HuH-7.5 (cell line): ENCODE results near the gene MTA3.

Experiments used
- DNase-seq: peaks from one replicate; pipeline ENCODE4 v3.0.0; 2011; ENCODE audit warnings: low spot score

The MTA3 gene

DNA sequence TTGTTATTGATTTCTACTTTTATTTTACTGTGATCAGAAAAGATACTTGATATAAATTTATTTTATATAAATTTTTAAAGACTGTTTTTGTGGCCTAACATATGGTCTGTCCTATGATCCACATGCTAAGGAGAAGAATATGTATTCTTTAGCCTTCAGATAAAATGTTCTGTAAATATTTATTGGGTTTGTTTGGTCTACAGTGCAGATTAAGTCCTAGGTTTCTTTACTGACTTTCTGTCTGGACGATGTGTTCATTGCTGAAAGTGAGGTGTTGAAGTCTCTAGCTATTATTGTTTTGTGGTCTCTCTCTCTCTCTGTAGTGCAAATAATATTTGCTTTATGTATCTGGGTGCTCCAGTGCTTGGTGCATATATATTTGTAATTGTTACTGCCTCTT lies 165.4 kb downstream of the MTA3 start:
- DNase-seq: no peak

- no peak for DNase-seq
Observed at GRCh38 chr2:42736598-42737322, 168.3 kb downstream of the MTA3 start.

GRCh38 chr2:42741140-42741539 lies 172.7 kb downstream of the MTA3 start:
- no peak for DNase-seq

GRCh38 chr2:42742740-42743658 lies 174.6 kb downstream of the MTA3 start:
- DNase-seq: no peak

GRCh38 chr2:42743659-42743990 lies 175.2 kb downstream of the MTA3 start:
- DNase-seq: no peak

- DNase-seq: no peak
Observed at GRCh38 chr2:42744545-42745082, 176.2 kb downstream of the MTA3 start.

GRCh38 chr2:42747422-42747821 lies 179.0 kb downstream of the MTA3 start:
- no peak for DNase-seq

- no peak for DNase-seq
Observed at GRCh38 chr2:42748840-42749239, 180.4 kb downstream of the MTA3 start.

DNA sequence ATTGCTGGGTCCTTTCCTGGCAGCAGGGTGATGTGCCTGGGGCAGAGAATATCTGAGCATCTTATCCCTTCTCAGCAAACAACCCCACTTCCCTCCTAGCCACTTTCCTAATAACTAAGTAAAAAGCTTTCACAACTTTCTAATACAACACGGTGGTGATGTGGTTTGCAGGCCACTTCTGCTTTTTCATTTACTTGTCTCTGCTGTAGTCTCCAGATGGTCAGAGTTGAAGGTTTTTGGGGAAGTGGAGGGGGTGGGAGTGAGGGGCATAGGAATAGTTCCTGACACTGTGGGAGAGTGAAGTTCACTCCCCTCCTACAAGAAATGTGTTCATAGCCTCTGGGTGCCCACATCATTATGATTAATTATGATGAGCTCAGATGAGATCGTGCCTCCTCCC lies 183.9 kb downstream of the MTA3 start:
- no peak for DNase-seq

- DNase-seq: no peak
Observed at GRCh38 chr2:42752816-42753813, 184.7 kb downstream of the MTA3 start.

- DNase-seq: no peak
Observed at GRCh38 chr2:42754021-42754775, 185.8 kb downstream of the MTA3 start.

DNA sequence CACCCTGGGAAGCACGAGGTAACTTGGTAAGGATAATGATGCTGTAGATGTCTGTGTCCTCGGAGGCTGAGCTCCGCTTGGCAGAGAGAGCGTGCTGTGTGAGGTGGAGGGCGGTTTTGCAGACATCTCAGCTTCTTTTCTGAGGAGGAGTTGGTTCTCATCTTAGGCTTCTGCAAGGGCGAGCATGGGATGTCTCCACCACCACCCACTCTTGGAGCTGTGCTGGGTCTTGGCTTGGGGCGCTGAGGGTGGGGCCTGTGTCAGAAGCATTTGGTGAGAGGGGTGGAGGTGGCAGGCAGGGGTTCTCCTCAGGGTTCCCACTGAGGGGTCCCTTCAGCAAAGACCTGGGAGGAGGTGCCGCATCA lies 186.3 kb downstream of the MTA3 start:
- DNase-seq: no peak

DNA sequence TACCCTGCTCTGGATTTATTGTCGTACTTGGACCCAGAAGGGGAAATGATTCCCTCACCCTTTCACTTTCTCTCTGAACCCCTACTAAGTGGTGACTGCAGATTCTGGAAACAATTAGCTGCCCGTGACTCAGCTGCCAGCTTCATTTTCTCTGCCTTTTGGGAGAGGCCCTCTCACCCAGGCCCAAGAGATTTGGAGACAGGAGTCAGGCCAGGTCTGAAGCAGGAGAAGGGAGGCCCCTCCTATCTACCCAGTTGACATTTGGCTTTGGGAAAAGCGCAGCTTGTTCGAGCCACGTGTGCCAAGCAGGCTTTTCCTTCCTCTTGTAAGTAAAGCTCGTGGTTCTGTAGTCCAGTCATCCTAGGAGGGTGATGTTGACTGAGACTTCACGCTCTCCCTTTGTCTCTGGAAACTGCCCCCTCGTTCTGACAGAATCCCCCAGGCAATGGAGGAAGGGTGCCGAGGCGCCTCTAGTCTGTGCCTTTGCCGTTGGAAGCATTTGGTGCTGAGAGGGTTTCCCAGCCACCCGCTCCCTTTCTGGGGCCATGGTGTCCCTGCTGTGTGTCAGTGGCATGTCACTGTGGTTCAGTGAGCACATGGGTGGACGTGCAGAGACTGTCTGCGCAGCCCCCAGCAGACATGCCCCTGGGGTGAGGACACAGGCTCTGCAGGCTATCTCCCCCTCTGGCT lies 186.9 kb downstream of the MTA3 start:
- no peak for DNase-seq

DNA sequence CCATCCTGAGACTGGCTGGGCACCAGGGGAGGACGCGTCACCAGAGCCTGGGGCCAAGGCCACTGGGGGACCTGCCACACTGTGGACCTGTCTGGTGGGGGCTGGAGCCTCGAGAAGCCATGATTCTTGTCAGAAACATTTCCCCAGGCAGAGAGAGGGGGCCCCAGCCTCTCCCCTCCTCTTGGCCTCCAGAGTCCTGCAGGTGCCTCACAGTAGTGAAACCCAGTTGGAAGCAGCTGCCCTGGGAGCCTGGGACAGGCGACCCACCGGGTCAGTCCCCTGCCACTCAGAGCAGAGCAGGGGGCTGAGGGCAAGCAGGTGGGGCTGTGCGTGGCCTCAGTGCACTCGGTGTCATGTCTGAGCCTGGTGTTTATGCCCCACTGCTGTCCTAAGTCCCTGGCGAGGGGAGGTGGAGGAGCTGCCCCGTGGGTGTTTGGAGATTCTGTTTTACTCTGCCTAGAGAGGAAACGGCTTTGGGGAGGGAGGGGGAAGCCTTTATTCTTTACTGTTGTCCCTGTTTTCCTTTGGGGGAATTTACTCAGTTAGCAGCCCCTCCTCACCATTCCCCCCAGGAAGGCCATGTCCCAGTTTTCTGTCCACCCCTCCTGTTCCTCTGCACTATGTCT lies 187.8 kb downstream of the MTA3 start:
- DNase-seq: no peak

- no peak for DNase-seq
Observed at GRCh38 chr2:42756966-42757513, 188.6 kb downstream of the MTA3 start.

- no peak for DNase-seq
Observed at GRCh38 chr2:42757981-42758740, 189.7 kb downstream of the MTA3 start.

DNA sequence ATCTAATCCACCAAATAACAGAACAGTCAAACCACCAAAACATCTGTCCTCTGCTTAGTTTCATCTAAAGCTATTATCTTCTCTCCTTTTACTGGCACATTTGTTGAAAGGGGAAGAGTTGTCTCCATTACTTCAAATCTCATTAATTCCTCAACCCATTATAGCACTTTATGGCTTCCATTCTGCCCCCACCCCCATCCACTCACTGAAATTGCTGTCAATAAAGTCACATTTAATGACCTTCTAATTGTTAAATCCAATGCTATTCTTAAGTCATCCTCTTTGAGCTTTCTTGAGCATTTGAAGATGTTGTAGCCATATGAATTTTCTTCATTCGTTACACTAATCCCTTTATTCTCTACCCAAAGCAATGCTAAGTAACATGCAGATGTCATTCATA lies 190.3 kb downstream of the MTA3 start:
- DNase-seq: no peak

GRCh38 chr2:42761554-42761953 lies 193.1 kb downstream of the MTA3 start:
- no peak for DNase-seq

DNA sequence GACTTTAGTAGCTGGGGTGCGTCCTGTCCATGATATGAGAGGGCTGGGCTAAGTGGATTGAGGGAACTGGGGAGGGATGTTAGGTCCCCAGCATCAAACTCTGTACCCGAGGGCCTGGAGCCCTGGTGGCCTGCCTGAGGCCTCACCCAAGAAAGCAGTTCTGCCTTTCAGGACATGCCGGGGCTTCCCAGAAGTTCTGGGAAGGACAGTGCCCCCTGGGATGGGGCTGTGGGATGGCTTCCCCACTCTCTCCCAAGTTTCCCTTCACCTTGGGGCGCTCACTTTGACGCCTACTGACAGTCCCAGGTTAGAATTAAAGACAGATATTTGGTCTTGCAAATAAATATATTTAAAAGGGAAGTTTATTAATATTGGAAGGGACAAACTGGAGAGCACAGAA lies 193.7 kb downstream of the MTA3 start:
- no peak for DNase-seq
